ENCODE results near the gene MORF4L2.
A peak's percentile ranks its signal among the peaks of the same experiment; 100 is the strongest.

Gene MORF4L2

GRCh38 chrX:103631145-103631544 lies 55.4 kb downstream of the MORF4L2 start:
- DNase-seq = no peak

DNA sequence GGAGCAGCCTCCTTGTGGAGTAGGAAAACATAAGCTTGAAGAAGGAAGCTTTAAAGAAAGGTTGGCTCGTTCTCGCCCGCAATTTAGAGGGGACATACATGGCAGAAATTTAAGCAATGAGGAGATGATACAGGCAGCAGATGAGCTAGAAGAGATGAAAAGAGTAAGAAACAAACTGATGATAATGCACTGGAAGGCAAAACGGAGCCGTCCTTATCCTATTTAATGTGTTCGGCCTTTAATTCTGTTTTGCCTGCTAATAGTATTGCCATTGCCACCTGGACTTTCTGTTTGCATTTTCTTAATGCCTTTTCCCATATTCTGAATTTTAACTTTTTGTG lies 56.4 kb downstream of the MORF4L2 start:
- no peak for DNase-seq

GRCh38 chrX:103629318-103630170 lies 57.0 kb downstream of the MORF4L2 start:
- DNase-seq = peak; percentile 23

DNA sequence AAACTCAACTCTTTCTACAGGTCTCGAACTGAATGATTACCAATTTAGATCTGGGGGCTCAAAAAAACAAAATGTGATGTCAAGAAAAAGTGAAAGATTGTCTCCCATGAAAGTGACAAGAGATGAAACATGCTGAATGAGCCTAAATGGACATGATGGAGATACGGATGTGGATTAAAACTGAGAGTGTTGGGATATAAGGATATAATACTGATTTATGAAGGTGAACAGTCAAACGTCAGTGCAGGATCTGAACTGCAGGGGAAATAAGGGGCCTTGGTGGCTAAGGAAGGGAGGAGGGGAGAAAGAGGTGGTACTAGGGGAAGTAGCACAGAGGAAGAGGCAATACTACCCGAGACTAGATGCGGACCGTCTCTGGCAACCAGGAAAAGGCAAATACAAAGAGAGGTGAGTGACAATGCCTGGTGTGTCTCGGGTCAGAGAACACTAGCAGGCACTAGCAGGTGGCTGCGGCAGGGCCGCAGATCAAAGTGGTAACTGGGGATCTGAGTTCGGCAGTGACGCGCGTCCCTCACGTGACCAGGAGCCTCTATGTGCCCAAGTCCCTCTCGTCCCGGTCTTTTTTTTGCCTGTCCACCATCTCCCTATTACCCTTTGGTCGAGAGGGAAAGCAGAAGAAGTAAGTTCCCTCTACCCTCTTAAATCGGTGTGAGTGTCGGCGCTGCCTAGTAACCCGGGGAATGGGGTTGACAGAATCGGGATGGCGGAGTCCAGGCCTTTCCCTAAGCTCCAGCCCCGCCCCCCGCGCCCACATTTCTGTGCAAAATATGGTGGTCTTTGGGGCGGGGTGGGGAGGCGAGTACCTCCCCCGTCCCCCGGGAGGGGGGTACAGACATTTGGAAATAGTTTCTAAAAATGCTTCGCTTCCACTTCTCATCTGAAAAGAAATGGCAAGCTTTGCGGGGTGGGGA lies 57.8 kb downstream of the MORF4L2 start, which contains the start of gene TCEAL1:
Gene TCEAL1 (plus strand): TSS at position 590 of the 932 bp plus-strand sequence. CDS start 942 bp downstream, outside the sequence.
- peak; percentile 29 for DNase-seq

GRCh38 chrX:103626855-103627254 lies 59.6 kb downstream of the MORF4L2 start:
- DNase-seq = no peak

Measured in stimulated activated CD4-positive, alpha-beta T cell treated with anti-CD3 and anti-CD28 coated beads, Interleukin-4, amount 100 ng/mL, for 1 hour (primary cell).